ENCODE results near the gene IGLL5. TPM values are rescaled to one million over a fixed set of nuclear protein-coding genes. Genes with fewer than 3 reads are reported as not detected.
A peak's percentile ranks its signal among the peaks of the same experiment; 100 is the strongest.
"Not testable (repeated sequence)": the region's sequence is repeated elsewhere in the genome, so short reads cannot be mapped to it uniquely, and the experiment has no call there.

Gene IGLL5
- total and polyA plus RNA-seq, 8 donors = 2.0 to 53.1 (median 19.8) TPM; not detected in 2

DNA sequence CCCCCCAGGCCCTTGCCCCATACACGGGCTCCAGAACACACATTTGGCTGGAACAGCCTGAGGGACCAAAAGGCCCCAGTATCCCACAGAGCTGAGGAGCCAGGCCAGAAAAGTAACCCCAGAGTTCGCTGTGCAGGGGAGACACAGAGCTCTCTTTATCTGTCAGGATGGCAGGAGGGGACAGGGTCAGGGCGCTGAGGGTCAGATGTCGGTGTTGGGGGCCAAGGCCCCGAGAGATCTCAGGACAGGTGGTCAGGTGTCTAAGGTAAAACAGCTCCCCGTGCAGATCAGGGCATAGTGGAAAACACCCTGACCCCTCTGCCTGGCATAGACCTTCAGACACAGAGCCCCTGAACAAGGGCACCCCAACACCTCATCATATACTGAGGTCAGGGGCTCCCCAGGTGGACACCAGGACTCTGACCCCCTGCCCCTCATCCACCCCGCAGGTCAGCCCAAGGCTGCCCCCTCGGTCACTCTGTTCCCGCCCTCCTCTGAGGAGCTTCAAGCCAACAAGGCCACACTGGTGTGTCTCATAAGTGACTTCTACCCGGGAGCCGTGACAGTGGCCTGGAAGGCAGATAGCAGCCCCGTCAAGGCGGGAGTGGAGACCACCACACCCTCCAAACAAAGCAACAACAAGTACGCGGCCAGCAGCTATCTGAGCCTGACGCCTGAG lies 13.1 kb downstream of the IGLL5 start:
- H3K4me1 ChIP-seq; H3K27ac ChIP-seq; intact Hi-C loops (cut with DNase I; ENCODE audit: low total_unique reads); DNase-seq; H3K4me3 ChIP-seq; H3K9me3 ChIP-seq; H3K36me3 ChIP-seq: not testable (repeated sequence)
- WGBS, 5 donors = 71 to 100% (median 82%) methylated on average over 3 to 12 of the region's 16 CpGs
- peaks cover 0 to 20% (median 0%) of the 10 kb centered on the region in 3 donors for H3K27me3 ChIP-seq

DNA sequence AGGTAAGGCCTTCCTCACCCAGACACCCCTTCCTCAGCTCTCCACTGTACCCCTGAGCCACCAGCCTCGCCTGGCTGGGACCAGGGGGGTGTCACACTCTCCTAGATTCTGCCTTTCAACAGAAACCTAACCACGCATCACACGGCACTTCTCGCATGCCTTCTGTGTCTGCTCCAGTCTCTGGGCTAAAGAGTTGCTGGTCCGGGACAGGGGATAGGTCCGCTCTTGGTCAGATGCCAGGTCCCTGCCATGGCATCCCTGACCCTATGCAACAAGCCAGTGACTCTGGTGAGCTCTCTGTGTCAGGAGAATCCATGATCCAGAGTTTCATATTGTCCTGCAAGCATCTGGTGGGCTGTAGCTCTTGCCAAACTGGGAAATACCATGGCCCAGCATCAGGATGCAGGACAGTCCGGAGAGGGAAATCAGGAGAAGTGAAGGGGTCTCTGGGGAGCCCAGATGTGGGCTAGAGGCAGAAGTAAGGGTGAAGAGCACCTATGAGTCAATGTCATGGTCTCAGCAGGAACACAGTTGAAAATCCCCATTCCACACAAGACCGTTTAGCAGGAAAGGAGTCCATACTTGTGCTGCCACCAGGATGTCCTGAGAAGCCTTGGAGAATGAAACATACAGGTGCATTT lies 14.1 kb downstream of the IGLL5 start:
- no peaks in the 10 kb centered on the region for H3K9me3 ChIP-seq
- peaks cover 0 to 4% (median 0%) of the 10 kb centered on the region in 4 donors for H3K4me1 ChIP-seq
- H3K4me3 ChIP-seq = no peak overlapping the region
- H3K27ac ChIP-seq = no peak overlapping the region
- intact Hi-C loops (cut with DNase I; ENCODE audit: low total_unique reads) = no loop called here
- WGBS, 5 donors = 75 to 85% (median 84%) methylated on average over 8 of the region's 8 CpGs
- H3K36me3 ChIP-seq = no peaks in the 10 kb centered on the region
- peaks cover 0 to 13% (median 0%) of the 10 kb centered on the region in 3 donors for H3K27me3 ChIP-seq
- TF ChIP-seq, protein P1, sequence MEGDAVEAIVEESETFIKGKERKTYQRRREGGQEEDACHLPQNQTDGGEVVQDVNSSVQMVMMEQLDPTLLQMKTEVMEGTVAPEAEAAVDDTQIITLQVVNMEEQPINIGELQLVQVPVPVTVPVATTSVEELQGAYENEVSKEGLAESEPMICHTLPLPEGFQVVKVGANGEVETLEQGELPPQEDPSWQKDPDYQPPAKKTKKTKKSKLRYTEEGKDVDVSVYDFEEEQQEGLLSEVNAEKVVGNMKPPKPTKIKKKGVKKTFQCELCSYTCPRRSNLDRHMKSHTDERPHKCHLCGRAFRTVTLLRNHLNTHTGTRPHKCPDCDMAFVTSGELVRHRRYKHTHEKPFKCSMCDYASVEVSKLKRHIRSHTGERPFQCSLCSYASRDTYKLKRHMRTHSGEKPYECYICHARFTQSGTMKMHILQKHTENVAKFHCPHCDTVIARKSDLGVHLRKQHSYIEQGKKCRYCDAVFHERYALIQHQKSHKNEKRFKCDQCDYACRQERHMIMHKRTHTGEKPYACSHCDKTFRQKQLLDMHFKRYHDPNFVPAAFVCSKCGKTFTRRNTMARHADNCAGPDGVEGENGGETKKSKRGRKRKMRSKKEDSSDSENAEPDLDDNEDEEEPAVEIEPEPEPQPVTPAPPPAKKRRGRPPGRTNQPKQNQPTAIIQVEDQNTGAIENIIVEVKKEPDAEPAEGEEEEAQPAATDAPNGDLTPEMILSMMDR (IDR thresholded peaks at IDR 0.05) = no peak
- TF ChIP-seq EP300 (IDR thresholded peaks at IDR 0.05) (no peak), POLR2AphosphoS5 (IDR thresholded peaks at IDR 0.05) (no peak), POLR2A (IDR thresholded peaks at IDR 0.05) (no peak)
- DNase-seq = no peak

DNA sequence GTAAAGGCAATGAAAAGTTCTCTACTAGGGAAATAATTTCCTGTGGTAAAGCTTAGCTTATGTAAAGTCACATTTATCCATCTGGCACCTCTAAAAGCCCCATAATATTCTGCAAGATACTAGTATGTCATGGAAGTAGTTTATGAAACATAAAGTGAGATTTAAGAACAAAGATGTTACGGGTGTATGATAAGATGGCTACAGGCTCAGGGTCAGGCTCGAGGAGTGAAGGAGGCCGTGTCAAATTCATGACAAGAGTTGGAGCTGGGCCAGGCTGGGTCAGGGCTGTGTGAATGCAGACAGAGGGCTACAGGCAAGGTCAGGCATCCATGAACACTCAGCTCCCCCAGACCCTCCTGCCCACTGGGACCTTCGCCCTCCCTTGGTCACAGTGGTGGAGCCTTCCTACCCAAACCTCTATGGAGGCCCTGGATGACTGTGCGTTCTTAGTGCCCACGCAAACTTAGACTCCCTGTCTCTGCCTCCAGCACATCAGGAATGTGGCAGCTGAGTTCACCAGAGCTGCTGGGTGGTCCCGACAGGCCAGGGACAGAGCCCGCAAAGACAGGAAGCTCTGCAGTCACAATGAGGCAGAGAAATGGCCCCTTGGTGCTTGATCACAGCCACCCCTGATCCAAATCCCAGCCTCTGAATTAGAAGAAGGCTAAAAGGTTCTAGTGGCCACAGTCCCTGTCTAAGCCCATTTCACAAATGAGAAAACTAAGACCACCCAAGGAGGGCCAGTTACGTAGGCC lies 14.8 kb downstream of the IGLL5 start:
- Histone ChIP-seq H3K27me3 (peaks cover 0 to 18% (median 0%) of the 10 kb centered on the region in 3 donors), H3K9me3 (no peaks in the 10 kb centered on the region), H3K27ac (peak overlapping the region in 1 of 5 donors; percentile 24), H3K4me3 (no peak overlapping the region), H3K36me3 (no peaks in the 10 kb centered on the region), H3K4me1 (peaks cover 0 to 4% (median 0%) of the 10 kb centered on the region in 4 donors)
- no peak for DNase-seq
- WGBS, 5 donors = 76 to 82% (median 79%) methylated on average over 8 to 9 of the region's 9 CpGs
- no peak for TF ChIP-seq POLR2AphosphoS5 (IDR thresholded peaks at IDR 0.05)
- no peak for TF ChIP-seq POLR2A (IDR thresholded peaks at IDR 0.05)
- no peak for TF ChIP-seq EP300 (IDR thresholded peaks at IDR 0.05)
- TF ChIP-seq, protein P1 (IDR thresholded peaks at IDR 0.05) = no peak
- intact Hi-C loops (cut with DNase I; ENCODE audit: low total_unique reads) = no loop called here

DNA sequence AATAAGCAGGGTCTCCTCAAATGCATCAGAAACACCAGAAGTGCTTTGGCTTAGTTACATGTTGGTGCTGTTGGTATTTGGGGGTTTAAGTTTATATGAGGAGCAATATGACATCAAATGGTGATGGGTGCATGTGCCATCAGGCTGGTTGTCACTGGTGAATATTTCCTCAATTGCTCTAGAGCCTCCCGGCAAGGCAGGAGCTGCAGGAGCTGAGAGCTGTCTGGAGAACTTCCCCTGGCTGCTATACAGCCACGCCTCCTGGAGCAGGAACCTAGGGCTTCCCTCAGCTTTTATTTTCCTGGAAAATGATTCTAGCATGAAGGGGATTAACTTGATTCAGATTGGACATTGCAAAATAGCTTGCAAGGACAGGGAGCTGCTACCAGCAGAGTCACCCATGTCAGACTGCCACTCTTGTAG lies 15.8 kb downstream of the IGLL5 start:
- intact Hi-C loops (cut with DNase I; ENCODE audit: low total_unique reads) = no loop called here
- H3K4me3 ChIP-seq = no peak overlapping the region
- TF ChIP-seq, protein P1 (IDR thresholded peaks at IDR 0.05) = no peak
- no peak for TF ChIP-seq POLR2AphosphoS5 (IDR thresholded peaks at IDR 0.05)
- TF ChIP-seq POLR2A (IDR thresholded peaks at IDR 0.05) = no peak
- TF ChIP-seq EP300 (IDR thresholded peaks at IDR 0.05) = no peak
- no peak overlapping the region for H3K27ac ChIP-seq
- peaks cover 0 to 18% (median 0%) of the 10 kb centered on the region in 3 donors for H3K27me3 ChIP-seq
- 24 to 47% (median 42%) methylated on average over 2 of the region's 2 CpGs for WGBS, 5 donors
- H3K9me3 ChIP-seq = no peaks in the 10 kb centered on the region
- H3K36me3 ChIP-seq = no peaks in the 10 kb centered on the region
- peaks cover 0 to 4% (median 0%) of the 10 kb centered on the region in 4 donors for H3K4me1 ChIP-seq
- no peak for DNase-seq

DNA sequence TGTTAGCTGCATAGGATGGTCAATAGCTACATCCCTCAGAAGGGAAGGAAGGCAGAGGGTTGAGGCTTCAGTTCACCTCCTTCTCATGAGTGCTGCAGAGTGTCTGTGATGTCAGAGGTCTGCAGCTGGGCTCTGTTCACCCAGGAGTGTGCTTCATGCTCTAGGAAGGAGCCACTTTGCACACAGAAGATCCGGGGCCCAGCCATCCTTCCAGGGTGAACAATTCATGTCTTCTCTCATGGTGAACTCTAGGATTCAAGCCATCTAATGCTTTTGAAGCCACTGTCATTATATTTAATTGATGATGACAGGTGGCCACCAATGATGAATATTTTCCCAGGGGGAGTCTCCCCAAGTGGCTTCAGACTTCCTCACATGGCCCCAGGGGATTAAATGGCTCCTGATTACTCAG lies 16.2 kb downstream of the IGLL5 start:
- peaks cover 0 to 18% (median 0%) of the 10 kb centered on the region in 3 donors for H3K27me3 ChIP-seq
- DNase-seq; H3K36me3 ChIP-seq; H3K4me3 ChIP-seq; H3K27ac ChIP-seq; H3K9me3 ChIP-seq; H3K4me1 ChIP-seq; intact Hi-C loops (cut with DNase I; ENCODE audit: low total_unique reads): not testable (repeated sequence)
- 65 to 89% (median 71%) methylated on average over 1 of the region's 1 CpG for WGBS, 5 donors

DNA sequence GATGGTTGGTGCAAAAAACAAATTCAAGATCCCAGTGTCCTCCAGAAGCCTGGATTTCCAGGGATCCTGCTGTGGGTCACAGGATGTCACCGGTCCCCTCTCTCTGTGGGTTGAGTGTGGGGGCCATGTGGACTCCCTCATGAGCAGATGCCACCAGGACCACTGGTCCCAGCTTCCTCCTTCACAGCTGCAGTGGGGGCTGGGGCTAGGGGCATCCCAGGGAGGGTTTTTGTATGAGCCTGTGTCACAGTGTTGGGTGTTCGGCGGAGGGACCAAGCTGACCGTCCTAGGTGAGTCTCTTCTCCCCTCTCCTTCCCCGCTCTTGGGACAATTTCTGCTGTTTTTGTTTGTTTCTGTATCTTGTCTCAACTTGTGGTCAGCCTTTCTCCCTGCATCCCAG lies 17.1 kb downstream of the IGLL5 start:
- H3K27ac ChIP-seq; H3K4me1 ChIP-seq; H3K9me3 ChIP-seq; H3K4me3 ChIP-seq; H3K36me3 ChIP-seq; intact Hi-C loops (cut with DNase I; ENCODE audit: low total_unique reads); DNase-seq: not testable (repeated sequence)
- H3K27me3 ChIP-seq = peaks cover 0 to 18% (median 0%) of the 10 kb centered on the region in 3 donors
- 91 to 94% (median 93%) methylated on average over 4 to 5 of the region's 5 CpGs for WGBS, 5 donors

DNA sequence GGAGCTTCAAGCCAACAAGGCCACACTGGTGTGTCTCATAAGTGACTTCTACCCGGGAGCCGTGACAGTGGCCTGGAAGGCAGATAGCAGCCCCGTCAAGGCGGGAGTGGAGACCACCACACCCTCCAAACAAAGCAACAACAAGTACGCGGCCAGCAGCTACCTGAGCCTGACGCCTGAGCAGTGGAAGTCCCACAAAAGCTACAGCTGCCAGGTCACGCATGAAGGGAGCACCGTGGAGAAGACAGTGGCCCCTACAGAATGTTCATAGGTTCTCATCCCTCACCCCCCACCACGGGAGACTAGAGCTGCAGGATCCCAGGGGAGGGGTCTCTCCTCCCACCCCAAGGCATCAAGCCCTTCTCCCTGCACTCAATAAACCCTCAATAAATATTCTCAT lies 18.8 kb downstream of the IGLL5 start:
- H3K27me3 ChIP-seq = peaks cover 0 to 21% (median 0%) of the 10 kb centered on the region in 3 donors
- H3K36me3 ChIP-seq; intact Hi-C loops (cut with DNase I; ENCODE audit: low total_unique reads); H3K4me1 ChIP-seq; H3K4me3 ChIP-seq; H3K9me3 ChIP-seq; H3K27ac ChIP-seq; DNase-seq: not testable (repeated sequence)
- 61 to 87% (median 77%) methylated on average over 3 to 8 of the region's 10 CpGs for WGBS, 5 donors

Data from stomach (tissue), 9 donors.